GM23248 (cell line): Measurements from ENCODE around the gene PI4KA.

Experiments used
- EZH2 ChIP-seq: fragments of 200-600 bp; sonication (generic); IDR thresholded peaks from 2 replicates; pipeline ENCODE4 v1.6.1; 2018; ENCODE audit warnings: antibody characterized with exemption, mild to moderate bottlenecking; ENCODE audit not compliant: insufficient read depth, poor library complexity, severe bottlenecking
- EZH2phosphoT487 ChIP-seq: fragments of 200-600 bp; sonication (generic); IDR thresholded peaks from 2 replicates; pipeline ENCODE4 v1.6.1; 2018; ENCODE audit warnings: antibody characterized with exemption, moderate library complexity, mild to moderate bottlenecking, low read depth; ENCODE audit not compliant: insufficient read depth

- TF ChIP-seq EZH2 (no peak), EZH2phosphoT487 (no peak)
These were observed 48.0 kb downstream of the PI4KA start for GRCh38 chr22:20810645-20811044.
